DMS53 (cell line): ENCODE measurements around the gene MCTP1.

Source experiments
- DNase-seq: peaks from one replicate; lab custom pipeline; 2025; lab: John Stamatoyannopoulos, UW

The MCTP1 gene

GRCh38 chr5:94759022-94759421 is 525.9 kb downstream of the MCTP1 start:
- no peak for DNase-seq

GRCh38 chr5:94754824-94755223 is 530.1 kb downstream of the MCTP1 start:
- no peak for DNase-seq

DNA sequence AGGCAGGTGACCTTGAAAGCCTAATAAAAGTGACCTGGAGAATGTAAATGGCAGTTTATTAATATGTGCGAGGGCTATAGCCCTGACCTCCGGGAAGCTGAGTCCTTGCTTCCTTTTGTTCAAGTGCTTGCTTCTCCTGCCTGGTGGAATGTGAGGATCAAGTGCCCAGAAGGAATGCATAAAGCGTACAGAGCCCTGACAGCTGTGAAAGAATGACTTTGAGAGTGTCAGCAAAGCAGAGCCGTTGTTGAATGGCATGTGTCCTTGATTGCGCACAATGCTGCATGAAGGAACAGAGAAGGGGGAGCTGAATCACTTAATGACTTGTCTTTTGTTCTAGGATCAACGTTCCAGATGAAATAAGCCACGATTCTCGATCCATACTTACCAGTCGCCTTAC is 533.4 kb downstream of the MCTP1 start:
- DNase-seq, result peak; percentile 4

DNA sequence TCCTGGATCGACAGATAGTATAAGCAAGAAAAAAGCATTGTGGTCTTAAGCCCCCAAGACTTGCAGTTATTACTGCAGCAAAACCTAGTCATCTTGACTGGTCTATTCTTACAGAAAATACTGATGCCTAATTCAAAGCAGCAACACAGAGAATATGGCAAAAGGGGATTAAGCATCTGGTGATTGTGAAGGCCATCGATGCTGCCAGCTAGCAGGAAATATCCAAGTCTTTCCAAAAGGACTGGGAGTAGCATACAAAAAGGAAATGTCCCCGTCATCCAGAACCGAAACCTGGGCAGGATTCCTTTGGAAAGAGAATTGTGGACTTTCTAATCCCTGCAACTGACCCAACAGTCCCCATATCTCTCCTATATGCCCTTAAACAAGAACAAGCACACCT is 534.2 kb downstream of the MCTP1 start:
- no peak for DNase-seq

DNA sequence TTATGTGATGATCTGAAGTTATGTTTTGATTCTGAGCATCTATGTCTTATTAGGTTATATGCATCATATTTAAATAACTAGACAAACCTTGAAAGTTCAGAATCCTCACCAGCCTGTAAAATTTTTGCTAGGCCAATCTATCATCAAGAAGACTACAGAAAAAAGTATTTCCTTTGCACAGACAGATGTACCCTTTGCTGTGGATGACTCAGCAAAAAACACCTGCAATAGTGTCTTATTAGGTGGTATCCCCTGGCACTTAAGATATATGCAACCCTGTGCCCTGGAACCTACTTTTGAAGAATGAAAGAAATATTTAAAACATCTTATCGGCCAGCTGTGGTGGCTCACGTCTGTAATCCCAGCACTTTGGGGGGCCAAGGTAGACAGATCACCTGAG is 535.9 kb downstream of the MCTP1 start:
- peak; percentile 3 for DNase-seq

GRCh38 chr5:94748212-94748611 is 536.7 kb downstream of the MCTP1 start:
- no peak for DNase-seq

GRCh38 chr5:94747371-94747770 is 537.5 kb downstream of the MCTP1 start:
- no peak for DNase-seq

- DNase-seq, result no peak
Observed at GRCh38 chr5:94746731-94747124, 538.2 kb downstream of the MCTP1 start.

DNA sequence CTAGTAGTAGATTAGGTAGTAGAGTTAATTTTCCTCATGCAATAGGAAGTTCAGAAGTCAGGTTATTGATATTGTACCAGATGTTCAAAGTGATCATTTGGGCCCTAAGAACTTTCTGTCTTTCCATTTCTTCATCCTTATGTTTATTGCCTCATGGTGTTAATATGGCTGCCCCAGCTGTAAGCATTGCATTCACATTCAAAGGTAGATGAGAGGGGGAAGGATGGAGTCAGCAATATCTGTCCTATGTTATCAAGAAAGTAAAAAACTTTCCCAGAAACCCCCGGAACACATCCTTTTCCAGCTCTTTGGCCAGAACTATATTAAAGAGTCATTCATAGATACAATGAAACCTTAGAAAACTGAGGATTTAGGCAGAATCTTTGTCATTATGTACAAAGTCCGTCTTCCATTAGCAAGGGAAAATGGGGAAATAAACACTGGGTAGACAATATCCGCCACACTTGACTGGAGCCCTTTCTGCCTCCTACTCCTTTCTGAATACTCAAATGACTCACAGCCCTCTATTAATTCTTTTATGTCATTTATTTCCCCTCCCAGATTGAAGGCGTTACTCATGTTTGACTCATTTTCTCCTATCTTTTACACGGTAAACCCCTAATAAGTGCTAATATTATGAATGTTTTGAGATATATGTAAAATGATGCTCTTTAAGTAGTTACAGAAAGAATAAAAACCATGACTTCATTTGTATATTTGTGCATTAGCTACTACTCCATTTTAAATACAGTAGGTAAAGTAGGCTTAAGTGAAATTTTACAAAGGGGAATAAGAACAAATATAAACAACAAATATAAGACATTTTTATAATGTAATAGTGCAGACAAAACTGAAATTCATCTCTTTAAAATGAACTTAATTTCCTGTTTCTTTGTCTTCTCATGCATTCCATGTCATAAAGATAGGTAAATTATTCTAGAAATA is 538.8 kb downstream of the MCTP1 start:
- no peak for DNase-seq

GRCh38 chr5:94744906-94745305 is 540.0 kb downstream of the MCTP1 start:
- no peak for DNase-seq

GRCh38 chr5:94742852-94743251 is 542.0 kb downstream of the MCTP1 start:
- DNase-seq, result no peak

GRCh38 chr5:94740286-94740685 is 544.6 kb downstream of the MCTP1 start:
- DNase-seq, result no peak

DNA sequence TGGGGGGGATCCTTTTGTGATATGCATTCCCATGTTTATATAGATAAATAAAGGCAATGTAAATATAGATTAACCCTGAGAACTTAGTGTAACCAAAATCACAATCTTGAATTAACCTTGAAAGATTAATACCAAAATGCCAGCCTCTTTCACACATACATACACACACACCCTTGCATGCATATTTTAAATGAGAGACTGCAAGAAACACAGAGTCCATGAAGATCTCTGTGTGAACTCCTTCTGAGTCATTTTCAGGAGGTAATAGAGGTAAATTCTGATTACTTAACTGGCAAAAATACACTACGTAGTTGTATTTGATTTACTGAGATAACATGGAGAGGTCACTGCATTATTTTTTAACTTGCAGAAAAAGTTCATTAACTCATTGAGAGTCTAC is 548.4 kb downstream of the MCTP1 start:
- no peak for DNase-seq

GRCh38 chr5:94731471-94731870 is 553.4 kb downstream of the MCTP1 start:
- no peak for DNase-seq

DNA sequence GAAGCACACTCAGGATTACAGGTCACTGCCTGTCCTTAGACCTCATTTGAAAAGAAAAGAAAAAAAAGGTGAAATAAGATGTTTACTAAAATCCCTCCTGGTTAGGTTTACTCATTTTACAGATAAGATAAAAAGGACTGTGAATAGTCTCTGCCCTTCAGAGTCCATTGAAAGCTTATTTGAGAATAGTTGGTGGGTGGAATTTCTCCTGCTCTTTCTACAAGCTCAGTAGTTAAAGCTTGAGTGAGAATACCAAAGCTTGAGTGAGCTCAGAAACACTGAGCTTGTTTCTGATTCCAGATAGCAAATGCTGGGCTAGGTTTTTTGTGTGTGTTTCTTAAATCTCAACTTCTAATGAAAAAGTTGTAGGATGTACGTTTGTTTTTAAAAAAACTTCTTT is 559.8 kb downstream of the MCTP1 start:
- no peak for DNase-seq

DNA sequence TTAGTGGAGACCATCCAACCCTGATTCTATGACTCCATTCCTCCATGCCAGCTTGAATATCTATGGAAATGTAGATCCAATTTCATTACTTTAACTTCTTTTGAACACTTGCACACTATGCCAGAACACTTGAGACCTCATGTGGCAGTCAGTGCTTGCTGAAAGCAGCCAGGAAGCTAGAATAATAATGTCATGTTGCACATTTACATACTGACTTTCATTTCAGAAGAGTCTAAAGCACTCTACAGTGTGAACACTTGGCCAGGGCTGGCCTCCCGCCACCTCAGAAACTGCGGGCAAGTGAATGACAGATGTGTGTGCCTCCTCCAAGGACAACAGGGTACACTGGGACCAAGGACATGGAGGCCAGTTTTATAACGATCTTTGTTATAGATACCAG is 569.1 kb downstream of the MCTP1 start:
- DNase-seq, result no peak

DNA sequence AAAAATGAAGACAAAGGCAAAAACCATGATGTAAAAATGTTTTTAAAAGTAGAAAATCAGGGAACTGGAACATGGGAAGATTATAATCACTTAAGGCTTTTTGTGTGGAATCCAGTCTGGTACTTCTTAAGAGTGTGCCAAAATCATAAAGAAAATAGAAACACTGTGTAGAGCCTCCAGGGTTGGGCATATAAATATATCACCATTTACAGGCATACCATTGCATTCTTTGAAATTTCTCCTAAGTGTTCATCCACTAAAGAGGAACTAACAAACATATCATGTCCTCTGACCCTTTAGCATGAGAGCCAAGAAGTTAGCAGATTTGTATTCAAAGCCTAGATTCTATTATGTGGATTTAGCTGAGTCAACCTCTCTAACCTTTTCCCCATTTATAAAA is 573.1 kb downstream of the MCTP1 start:
- no peak for DNase-seq

GRCh38 chr5:94709277-94709676 is 575.6 kb downstream of the MCTP1 start:
- no peak for DNase-seq

- DNase-seq, result peak; percentile 82
Observed at GRCh38 chr5:94707359-94707758, 577.5 kb downstream of the MCTP1 start.

DNA sequence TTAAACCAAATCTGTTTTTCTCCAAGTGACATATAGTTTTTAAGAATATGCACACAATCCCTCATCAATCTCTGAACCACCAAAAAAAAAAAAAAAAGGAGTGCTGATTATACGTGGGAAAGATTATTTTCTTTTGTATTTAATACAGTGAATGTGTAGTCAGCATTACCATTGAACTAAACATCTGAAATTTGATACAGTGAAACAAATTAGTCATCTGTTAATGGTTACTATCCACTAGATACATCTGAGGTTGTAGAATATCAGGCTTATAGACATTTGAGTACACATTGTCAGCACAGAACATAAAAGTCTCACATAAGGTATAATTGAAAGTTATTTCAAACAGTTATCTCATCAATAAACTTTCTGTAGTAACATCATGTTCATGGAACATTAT is 579.5 kb downstream of the MCTP1 start:
- DNase-seq, result peak; percentile 78

DNA sequence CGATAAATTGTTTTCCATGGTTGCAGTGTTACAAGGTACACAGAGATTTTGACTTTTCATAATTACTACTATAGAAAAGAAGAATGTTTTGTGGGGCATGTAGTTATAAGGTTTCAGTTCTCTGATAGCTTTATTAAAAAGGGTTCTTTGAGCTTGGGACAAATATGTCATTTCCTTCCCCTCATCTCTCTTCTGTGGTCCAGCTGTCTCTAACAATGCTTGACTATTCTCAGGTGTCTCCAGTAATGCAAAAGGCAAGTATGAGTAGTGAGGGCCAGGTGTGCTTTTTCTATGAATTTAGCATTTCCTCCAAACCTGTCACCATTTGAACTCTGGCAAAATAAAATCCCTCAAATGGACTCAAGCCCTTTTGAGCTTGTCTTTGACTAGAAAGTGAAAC is 582.2 kb downstream of the MCTP1 start:
- peak; percentile 42 for DNase-seq

- peak; percentile 10 for DNase-seq
Observed at GRCh38 chr5:94700592-94700991, 584.3 kb downstream of the MCTP1 start.

- DNase-seq, result no peak
Observed at GRCh38 chr5:94699562-94699961, 585.3 kb downstream of the MCTP1 start.

DNA sequence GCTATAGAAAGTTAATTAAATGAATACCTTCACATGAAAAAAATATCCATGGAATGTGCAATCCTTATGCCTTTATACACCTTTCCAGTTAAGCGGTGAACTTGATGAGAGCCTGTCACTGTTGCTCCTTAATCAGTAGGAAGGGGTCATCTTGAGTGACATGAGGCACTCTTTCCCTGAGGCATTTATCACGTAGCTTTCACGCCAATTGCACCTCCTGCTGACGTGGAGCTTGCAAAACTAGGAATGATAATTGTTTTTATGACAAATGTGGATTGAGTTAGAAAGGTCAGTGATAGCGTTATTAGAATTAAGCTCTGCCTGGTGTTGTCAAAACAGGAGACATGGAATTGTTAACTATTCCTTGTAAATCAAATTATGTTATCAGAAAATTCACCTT is 586.7 kb downstream of the MCTP1 start:
- no peak for DNase-seq
